BLaER1 (cell line): ENCODE data around the gene NAA40.

Source experiments
- H3K27ac ChIP-seq: shearing (Covaris generic); formaldehyde crosslinking; 2 replicates; pipeline ENCODE4 v1.8.1; 2022
- H3K27me3 ChIP-seq: shearing (Covaris generic); formaldehyde crosslinking; 2 replicates; pipeline ENCODE4 v1.8.1; 2022
- H3K36me3 ChIP-seq: shearing (Covaris generic); formaldehyde crosslinking; 2 replicates; pipeline ENCODE4 v1.8.1; 2022
- H3K4me1 ChIP-seq: shearing (Covaris generic); formaldehyde crosslinking; 2 replicates; pipeline ENCODE4 v1.8.1; 2022
- H3K4me2 ChIP-seq: shearing (Covaris generic); formaldehyde crosslinking; 2 replicates; pipeline ENCODE4 v1.8.1; 2022
- H3K4me3 ChIP-seq: shearing (Covaris generic); formaldehyde crosslinking; 2 replicates; pipeline ENCODE4 v1.8.1; 2022
- H3K9ac ChIP-seq: shearing (Covaris generic); formaldehyde crosslinking; 2 replicates; pipeline ENCODE4 v1.8.1; 2022
- H3K9me3 ChIP-seq: shearing (Covaris generic); formaldehyde crosslinking; 2 replicates; pipeline ENCODE4 v1.8.1; 2022
- H4K20me1 ChIP-seq: shearing (Covaris generic); formaldehyde crosslinking; 2 replicates; pipeline ENCODE4 v1.8.1; 2022
- Cebpa-rat ChIP-seq: shearing (Covaris generic); IDR thresholded peaks from 2 replicates; pipeline ENCODE4 v1.8.1; 2022

Gene NAA40

GRCh38 chr11:63938479-63939396 is at the start of gene NAA40:
Gene NAA40 (plus strand): TSS chr11:63939002. CDS start chr11:63939097, 95 bp downstream.
- peak within 1 kb of the TSS; percentile 76 for H3K4me3 ChIP-seq
- TF ChIP-seq Cebpa-rat: no peak
- H3K27me3 ChIP-seq: no peaks in the 10 kb centered on the region
- peak within 1 kb of the TSS; percentile 84 for H3K9ac ChIP-seq
- H3K36me3 ChIP-seq: peaks cover 19% of the 10 kb centered on the region
- peak within 1 kb of the TSS; percentile 89 for H3K4me2 ChIP-seq
- H4K20me1 ChIP-seq: peaks cover 40% of the 10 kb centered on the region
- no peaks in the 10 kb centered on the region for H3K9me3 ChIP-seq
- peaks cover 52% of the 10 kb centered on the region for H3K4me1 ChIP-seq
- H3K27ac ChIP-seq: peak within 1 kb of the TSS; percentile 80

GRCh38 chr11:63889344-63889743 is 49.5 kb upstream of the NAA40 start:
- Histone ChIP-seq H3K36me3 (peaks cover 67% of the 10 kb centered on the region), H3K27ac (peak overlapping the region; percentile 79; the same call in 1 of the 2 replicates), H3K27me3 (no peaks in the 10 kb centered on the region), H3K4me1 (peaks cover 47% of the 10 kb centered on the region), H3K9me3 (no peaks in the 10 kb centered on the region), H3K4me3 (no peak overlapping the region), H4K20me1 (peaks cover 100% of the 10 kb centered on the region), H3K9ac (no peak overlapping the region), H3K4me2 (peak overlapping the region; percentile 94)
- no peak for TF ChIP-seq Cebpa-rat

- H3K4me2 ChIP-seq: no peak overlapping the region
- H3K36me3 ChIP-seq: peaks cover 68% of the 10 kb centered on the region
- H3K27ac ChIP-seq: no peak overlapping the region
- no peak for TF ChIP-seq Cebpa-rat
- no peak overlapping the region; the same call in 1 of the 2 replicates for H3K9ac ChIP-seq
- peaks cover 100% of the 10 kb centered on the region for H4K20me1 ChIP-seq
- peaks cover 47% of the 10 kb centered on the region for H3K4me1 ChIP-seq
- H3K27me3 ChIP-seq: no peaks in the 10 kb centered on the region
- H3K9me3 ChIP-seq: no peaks in the 10 kb centered on the region
- no peak overlapping the region for H3K4me3 ChIP-seq
Observed at GRCh38 chr11:63890368-63890767, 48.4 kb upstream of the NAA40 start.

- Histone ChIP-seq H3K36me3 (peaks cover 84% of the 10 kb centered on the region), H3K4me2 (no peak overlapping the region)
Observed at GRCh38 chr11:63892228-63892627, 46.6 kb upstream of the NAA40 start.

GRCh38 chr11:63893355-63893754 is 45.4 kb upstream of the NAA40 start:
- Histone ChIP-seq H3K4me1 (peaks cover 25% of the 10 kb centered on the region), H3K27me3 (no peaks in the 10 kb centered on the region), H3K9me3 (no peaks in the 10 kb centered on the region), H3K4me3 (no peak overlapping the region), H4K20me1 (peaks cover 85% of the 10 kb centered on the region), H3K4me2 (no peak overlapping the region), H3K9ac (no peak overlapping the region), H3K27ac (no peak overlapping the region), H3K36me3 (peaks cover 95% of the 10 kb centered on the region)
- no peak for TF ChIP-seq Cebpa-rat

More at GRCh38 chr11:63892228-63892627, 46.6 kb upstream of the NAA40 start:
- Histone ChIP-seq H3K4me3 (no peak overlapping the region), H3K4me1 (peaks cover 36% of the 10 kb centered on the region), H3K9me3 (no peaks in the 10 kb centered on the region), H3K27ac (no peak overlapping the region), H3K27me3 (no peaks in the 10 kb centered on the region), H3K9ac (no peak overlapping the region), H4K20me1 (peaks cover 95% of the 10 kb centered on the region)
- no peak for TF ChIP-seq Cebpa-rat

GRCh38 chr11:63896071-63896470 is 42.7 kb upstream of the NAA40 start:
- no peak overlapping the region for H3K4me2 ChIP-seq
- H3K27ac ChIP-seq: no peak overlapping the region
- no peaks in the 10 kb centered on the region for H3K9me3 ChIP-seq
- H3K4me1 ChIP-seq: peaks cover 13% of the 10 kb centered on the region; the same call in 1 of the 2 replicates
- H3K9ac ChIP-seq: no peak overlapping the region
- H3K36me3 ChIP-seq: peaks cover 100% of the 10 kb centered on the region
- no peak overlapping the region for H3K4me3 ChIP-seq
- peaks cover 72% of the 10 kb centered on the region for H4K20me1 ChIP-seq
- TF ChIP-seq Cebpa-rat: no peak
- no peaks in the 10 kb centered on the region for H3K27me3 ChIP-seq

GRCh38 chr11:63897459-63898146 is 41.2 kb upstream of the NAA40 start:
- no peak for TF ChIP-seq Cebpa-rat
- no peak overlapping the region for H3K9ac ChIP-seq
- H3K4me3 ChIP-seq: no peak overlapping the region
- H3K4me2 ChIP-seq: no peak overlapping the region
- no peaks in the 10 kb centered on the region for H3K4me1 ChIP-seq
- H3K27ac ChIP-seq: no peak overlapping the region
- H3K27me3 ChIP-seq: no peaks in the 10 kb centered on the region
- H4K20me1 ChIP-seq: peaks cover 57% of the 10 kb centered on the region
- no peaks in the 10 kb centered on the region for H3K9me3 ChIP-seq
- H3K36me3 ChIP-seq: peaks cover 100% of the 10 kb centered on the region

- no peak overlapping the region for H3K27ac ChIP-seq
- H3K4me2 ChIP-seq: no peak overlapping the region
- H3K27me3 ChIP-seq: no peaks in the 10 kb centered on the region
- no peak overlapping the region for H3K9ac ChIP-seq
- peaks cover 95% of the 10 kb centered on the region for H3K36me3 ChIP-seq
- H4K20me1 ChIP-seq: peaks cover 16% of the 10 kb centered on the region; the same call in 1 of the 2 replicates
- H3K9me3 ChIP-seq: no peaks in the 10 kb centered on the region
- peaks cover 16% of the 10 kb centered on the region for H3K4me1 ChIP-seq
- H3K4me3 ChIP-seq: no peak overlapping the region
- TF ChIP-seq Cebpa-rat: no peak
Observed at GRCh38 chr11:63901660-63902059, 37.1 kb upstream of the NAA40 start.

GRCh38 chr11:63903884-63904283 is 34.9 kb upstream of the NAA40 start:
- Histone ChIP-seq H3K36me3 (peaks cover 77% of the 10 kb centered on the region), H3K4me3 (no peak overlapping the region), H4K20me1 (peaks cover 31% of the 10 kb centered on the region), H3K9ac (no peak overlapping the region; the same call in 1 of the 2 replicates), H3K9me3 (no peaks in the 10 kb centered on the region), H3K27ac (no peak overlapping the region), H3K4me1 (peaks cover 38% of the 10 kb centered on the region), H3K4me2 (no peak overlapping the region), H3K27me3 (no peaks in the 10 kb centered on the region)
- TF ChIP-seq Cebpa-rat: no peak

GRCh38 chr11:63904743-63905142 is 34.1 kb upstream of the NAA40 start:
- no peak overlapping the region for H3K4me2 ChIP-seq
- peaks cover 68% of the 10 kb centered on the region for H3K36me3 ChIP-seq
- H3K4me1 ChIP-seq: peaks cover 47% of the 10 kb centered on the region
- peaks cover 33% of the 10 kb centered on the region for H4K20me1 ChIP-seq
- no peaks in the 10 kb centered on the region for H3K27me3 ChIP-seq
- H3K9me3 ChIP-seq: no peaks in the 10 kb centered on the region
- H3K4me3 ChIP-seq: no peak overlapping the region
- TF ChIP-seq Cebpa-rat: no peak
- H3K27ac ChIP-seq: no peak overlapping the region
- no peak overlapping the region for H3K9ac ChIP-seq
